BE2C (cell line): ENCODE data around the gene SLC22A4.

Experiments
- DNase-seq: peaks from one replicate; pipeline ENCODE4 v3.0.0-alpha.2; 2020
- H3K27me3 ChIP-seq: fragments of 250-450 bp; sonication (Bioruptor Pico); 2 replicates; pipeline ENCODE4 v1.5.1; 2020; ENCODE audit warnings: mild to moderate bottlenecking
- H3K36me3 ChIP-seq: fragments of 250-450 bp; sonication (Bioruptor Pico); 2 replicates; pipeline ENCODE4 v1.5.1; 2020; ENCODE audit warnings: mild to moderate bottlenecking
- H3K4me1 ChIP-seq: fragments of 250-450 bp; sonication (Bioruptor Pico); 2 replicates; pipeline ENCODE4 v1.5.1; 2020
- H3K4me3 ChIP-seq: 2 replicates; pipeline ENCODE4 v1.5.1; 2011; ENCODE audit warnings: low read depth, low read length
- H3K9me3 ChIP-seq: fragments of 250-450 bp; sonication (Bioruptor Pico); 2 replicates; pipeline ENCODE4 v1.5.1; 2020
- TF ChIP-seq, protein P1 (sequence below): IDR thresholded peaks from 2 replicates; pipeline ENCODE4 v1.5.1; 2012; ENCODE audit warnings: mild to moderate bottlenecking, low read depth, low read length

SLC22A4 gene

DNA sequence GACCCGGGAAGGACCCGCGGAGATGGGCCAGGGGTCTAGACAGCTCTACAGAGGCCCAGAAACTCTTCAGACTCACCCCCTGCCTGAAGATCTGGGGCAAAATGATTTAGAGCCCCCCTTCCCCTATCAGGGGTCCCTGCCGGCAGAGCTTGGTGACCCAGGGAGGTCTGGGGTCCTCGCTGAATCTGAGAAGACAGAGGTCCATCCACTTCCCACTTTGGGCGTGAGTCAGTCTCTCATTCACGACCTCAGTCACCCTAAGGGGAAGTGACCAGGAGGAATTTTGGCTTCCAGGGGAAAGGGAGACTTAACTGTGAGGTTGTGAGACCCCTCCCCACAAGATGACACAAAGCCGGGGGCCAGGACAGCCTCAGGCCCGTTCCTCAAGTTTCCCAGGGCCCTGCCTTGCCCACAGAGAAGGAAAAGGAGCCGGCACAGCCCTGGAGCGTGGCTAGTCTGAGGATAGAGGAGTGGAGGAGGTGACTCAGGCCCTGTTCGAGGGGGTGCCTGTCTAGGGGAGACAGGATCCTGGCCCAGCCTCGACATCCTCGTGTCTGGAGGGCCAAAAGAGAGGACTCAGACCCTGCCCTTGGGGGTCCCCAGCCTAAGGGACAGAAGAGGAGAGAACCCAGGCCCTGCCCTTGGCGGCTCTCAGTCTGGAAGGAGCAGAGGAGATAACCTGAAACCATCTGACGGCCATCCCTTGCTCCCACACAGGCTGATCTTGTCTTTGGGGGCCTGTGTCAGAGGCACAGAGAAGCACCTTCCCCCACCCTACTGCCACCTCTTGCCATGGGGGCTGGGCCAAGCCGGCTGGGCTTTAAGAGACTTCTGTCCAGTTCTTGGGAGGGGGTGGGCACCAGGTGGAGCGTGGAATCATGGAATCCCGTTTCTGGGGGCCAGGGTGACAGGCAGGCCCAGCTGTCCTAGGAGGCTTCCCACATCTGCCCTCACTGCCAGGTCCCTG, 35.8 kb upstream of the SLC22A4 start:
- H3K4me3 ChIP-seq = peak overlapping the region; percentile 90
- H3K36me3 ChIP-seq = peaks cover 22% of the 10 kb centered on the region
- no peaks in the 10 kb centered on the region for H3K9me3 ChIP-seq
- peak; percentile 64 for DNase-seq
- TF ChIP-seq, protein P1, sequence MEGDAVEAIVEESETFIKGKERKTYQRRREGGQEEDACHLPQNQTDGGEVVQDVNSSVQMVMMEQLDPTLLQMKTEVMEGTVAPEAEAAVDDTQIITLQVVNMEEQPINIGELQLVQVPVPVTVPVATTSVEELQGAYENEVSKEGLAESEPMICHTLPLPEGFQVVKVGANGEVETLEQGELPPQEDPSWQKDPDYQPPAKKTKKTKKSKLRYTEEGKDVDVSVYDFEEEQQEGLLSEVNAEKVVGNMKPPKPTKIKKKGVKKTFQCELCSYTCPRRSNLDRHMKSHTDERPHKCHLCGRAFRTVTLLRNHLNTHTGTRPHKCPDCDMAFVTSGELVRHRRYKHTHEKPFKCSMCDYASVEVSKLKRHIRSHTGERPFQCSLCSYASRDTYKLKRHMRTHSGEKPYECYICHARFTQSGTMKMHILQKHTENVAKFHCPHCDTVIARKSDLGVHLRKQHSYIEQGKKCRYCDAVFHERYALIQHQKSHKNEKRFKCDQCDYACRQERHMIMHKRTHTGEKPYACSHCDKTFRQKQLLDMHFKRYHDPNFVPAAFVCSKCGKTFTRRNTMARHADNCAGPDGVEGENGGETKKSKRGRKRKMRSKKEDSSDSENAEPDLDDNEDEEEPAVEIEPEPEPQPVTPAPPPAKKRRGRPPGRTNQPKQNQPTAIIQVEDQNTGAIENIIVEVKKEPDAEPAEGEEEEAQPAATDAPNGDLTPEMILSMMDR = no peak
- peaks cover 19% of the 10 kb centered on the region for H3K4me1 ChIP-seq
- H3K27me3 ChIP-seq = no peaks in the 10 kb centered on the region

DNA sequence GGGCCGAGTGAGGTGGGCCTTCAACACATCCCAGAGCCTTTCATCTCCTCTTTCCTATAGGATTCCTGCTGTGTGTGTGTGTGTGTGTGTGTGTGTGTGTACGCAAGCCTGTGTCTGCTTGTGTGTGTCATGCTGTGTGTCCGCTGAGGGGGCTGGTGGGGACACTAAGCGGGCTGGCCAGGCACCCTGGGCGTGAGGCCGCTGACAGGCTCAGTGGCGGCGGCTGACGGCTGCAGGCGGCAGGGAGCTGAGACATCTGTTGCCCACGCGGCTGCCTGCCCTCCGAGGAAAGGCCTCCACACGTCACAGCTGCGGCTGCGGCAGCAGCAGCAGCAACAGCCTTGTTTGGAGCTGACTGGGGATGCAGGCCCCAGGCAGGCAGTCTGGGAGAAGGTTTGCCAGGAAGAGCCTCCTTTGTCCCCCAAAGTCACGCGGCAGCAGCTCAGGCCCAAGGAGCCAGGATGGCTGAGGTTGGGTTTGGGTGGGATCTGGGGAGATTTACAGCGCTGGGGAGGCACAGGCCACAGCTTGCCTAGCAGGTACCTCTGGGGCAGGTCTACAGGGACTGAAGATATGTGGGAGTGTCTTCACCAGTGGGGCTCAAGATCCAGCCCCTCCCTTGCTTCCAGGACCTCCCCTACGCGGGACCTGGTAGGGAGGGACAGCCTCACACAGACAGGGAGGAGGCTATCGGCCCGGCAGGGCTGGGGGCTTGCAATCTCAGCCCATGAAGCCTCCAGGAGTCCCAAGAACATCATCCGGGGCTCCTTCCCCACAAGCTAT, 34.9 kb upstream of the SLC22A4 start:
- Histone ChIP-seq H3K27me3 (no peaks in the 10 kb centered on the region), H3K4me3 (peak overlapping the region; percentile 90), H3K4me1 (peaks cover 19% of the 10 kb centered on the region), H3K36me3 (peaks cover 22% of the 10 kb centered on the region), H3K9me3 (no peaks in the 10 kb centered on the region)
- TF ChIP-seq, protein P1 = no peak
- DNase-seq = peak; percentile 91

DNA sequence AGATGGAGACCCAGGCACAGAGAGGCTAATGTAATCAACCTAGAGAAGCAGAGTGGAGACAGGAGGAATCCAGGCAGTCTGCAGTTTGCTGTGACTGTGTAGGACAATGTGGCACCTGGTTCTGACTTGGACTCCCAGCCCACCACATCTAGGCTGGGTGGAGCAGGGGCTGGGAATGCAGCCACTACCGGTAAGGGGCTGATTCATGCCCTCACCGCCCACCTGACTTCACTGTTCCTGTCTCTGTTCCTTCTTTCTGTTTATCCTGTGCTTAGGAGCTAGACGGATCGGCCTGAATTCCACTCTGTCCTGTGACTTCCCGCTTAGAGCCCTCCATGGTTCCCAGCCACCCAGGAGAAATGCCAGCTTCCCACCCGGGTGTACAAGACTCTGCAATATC, 34.1 kb upstream of the SLC22A4 start:
- Histone ChIP-seq H3K4me1 (peaks cover 19% of the 10 kb centered on the region), H3K9me3 (no peaks in the 10 kb centered on the region), H3K27me3 (no peaks in the 10 kb centered on the region), H3K4me3 (peak overlapping the region; percentile 90), H3K36me3 (peaks cover 22% of the 10 kb centered on the region)
- TF ChIP-seq, protein P1 = no peak
- no peak for DNase-seq

DNA sequence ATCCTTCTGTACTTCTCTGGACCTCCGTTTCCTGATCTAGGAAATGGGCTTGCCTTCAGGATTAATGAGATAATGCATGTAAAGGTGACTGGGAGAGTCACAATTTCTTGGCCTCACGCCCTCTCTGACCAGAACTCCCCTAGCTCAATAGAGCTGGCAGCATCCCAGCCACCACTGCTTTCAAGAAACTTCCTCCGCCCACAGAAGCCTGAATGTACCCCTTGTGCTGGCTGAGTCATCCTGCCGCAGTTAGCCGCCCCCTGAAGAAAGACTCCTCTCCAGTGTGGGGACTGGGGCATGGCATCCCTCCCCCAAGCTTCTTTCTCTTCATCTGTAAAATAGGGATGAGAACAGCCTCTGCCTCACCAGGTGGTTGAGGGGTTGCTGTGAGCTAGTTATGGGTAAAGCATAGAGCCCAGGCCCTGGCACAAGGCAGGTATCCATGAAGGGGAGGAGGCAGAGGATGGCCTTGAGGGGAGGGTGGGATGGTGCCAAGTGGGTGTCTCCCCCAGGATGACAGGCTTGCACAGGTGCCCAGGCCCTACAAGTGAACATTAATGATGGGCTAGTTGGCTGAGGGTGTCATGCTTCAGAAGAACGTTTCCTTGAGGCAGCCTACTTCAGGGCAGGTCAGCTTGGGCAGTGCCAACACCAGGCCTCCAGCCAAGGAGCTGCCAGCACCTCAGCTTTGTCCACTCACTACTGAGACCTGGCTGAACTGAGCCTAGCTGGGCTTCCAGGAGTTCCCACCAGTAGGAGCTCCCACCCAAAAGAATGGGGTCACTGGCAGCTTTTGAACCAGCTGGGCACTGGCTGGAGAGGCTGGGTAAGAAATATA, 33.3 kb upstream of the SLC22A4 start:
- TF ChIP-seq, protein P1 = no peak
- Histone ChIP-seq H3K4me3 (no peak overlapping the region), H3K27me3 (no peaks in the 10 kb centered on the region), H3K36me3 (peaks cover 24% of the 10 kb centered on the region), H3K4me1 (peaks cover 19% of the 10 kb centered on the region), H3K9me3 (no peaks in the 10 kb centered on the region)
- DNase-seq = no peak

DNA sequence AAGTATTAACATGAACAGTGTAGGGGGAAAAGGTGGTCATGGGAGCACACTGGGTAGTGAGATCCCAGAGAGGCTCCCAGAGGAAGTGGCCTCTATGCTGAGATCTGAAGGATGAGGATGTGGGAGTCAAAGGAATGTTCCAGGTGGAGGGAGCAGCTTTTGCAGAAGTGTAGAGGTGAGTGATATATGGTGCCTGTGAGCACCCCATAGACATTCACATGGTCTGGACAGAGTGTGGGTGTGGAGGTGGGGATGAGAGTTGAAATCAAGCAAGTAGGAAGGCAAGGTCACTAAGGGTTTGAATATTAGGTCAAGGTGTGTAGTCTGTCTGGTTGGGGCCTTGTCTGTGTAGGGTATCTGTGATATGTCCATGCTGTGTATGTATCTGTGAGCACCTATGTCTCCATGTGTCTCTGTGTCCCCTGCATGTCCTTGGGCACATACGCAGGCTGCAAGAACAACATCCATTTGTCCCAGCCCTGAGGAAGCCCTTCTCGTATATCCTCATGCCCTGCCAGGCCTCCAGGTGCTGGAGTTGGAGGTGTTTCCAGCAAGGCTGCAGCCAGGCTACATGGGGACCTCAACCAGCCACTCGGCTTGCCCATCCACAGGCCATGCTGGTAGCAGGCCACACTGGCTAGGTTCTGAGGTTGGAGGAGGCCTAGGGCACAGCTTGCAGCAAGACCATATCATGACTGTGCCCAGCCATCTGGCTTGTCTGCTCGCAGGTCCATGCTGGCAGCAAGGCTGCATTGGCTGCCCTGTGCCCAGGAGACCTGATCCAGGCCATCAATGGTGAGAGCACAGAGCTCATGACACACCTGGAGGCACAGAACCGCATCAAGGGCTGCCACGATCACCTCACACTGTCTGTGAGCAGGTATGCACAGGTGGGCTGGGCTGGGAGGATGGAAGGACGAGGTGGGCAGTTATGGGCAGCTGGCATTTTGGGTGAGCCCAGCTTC, 32.0 kb upstream of the SLC22A4 start:
- no peak for DNase-seq
- Histone ChIP-seq H3K9me3 (no peaks in the 10 kb centered on the region), H3K4me3 (no peak overlapping the region), H3K4me1 (peaks cover 16% of the 10 kb centered on the region), H3K36me3 (peaks cover 31% of the 10 kb centered on the region), H3K27me3 (no peaks in the 10 kb centered on the region)
- TF ChIP-seq, protein P1 = no peak
